NCI-H2081 treated with DMSO at 0.1 percent for 48 hours (cell line): ENCODE measurements around the gene GPX6.
"Not testable (repeated sequence)": the region's sequence is repeated elsewhere in the genome, so short reads cannot be mapped to it uniquely, and the experiment has no call there.

Experiments
- DNase-seq: peaks from one replicate; lab custom pipeline; 2025; lab: John Stamatoyannopoulos, UW

GPX6 gene

GRCh38 chr6:28523241-28523622, 7.6 kb upstream of the GPX6 start:
- DNase-seq, result no peak

DNA sequence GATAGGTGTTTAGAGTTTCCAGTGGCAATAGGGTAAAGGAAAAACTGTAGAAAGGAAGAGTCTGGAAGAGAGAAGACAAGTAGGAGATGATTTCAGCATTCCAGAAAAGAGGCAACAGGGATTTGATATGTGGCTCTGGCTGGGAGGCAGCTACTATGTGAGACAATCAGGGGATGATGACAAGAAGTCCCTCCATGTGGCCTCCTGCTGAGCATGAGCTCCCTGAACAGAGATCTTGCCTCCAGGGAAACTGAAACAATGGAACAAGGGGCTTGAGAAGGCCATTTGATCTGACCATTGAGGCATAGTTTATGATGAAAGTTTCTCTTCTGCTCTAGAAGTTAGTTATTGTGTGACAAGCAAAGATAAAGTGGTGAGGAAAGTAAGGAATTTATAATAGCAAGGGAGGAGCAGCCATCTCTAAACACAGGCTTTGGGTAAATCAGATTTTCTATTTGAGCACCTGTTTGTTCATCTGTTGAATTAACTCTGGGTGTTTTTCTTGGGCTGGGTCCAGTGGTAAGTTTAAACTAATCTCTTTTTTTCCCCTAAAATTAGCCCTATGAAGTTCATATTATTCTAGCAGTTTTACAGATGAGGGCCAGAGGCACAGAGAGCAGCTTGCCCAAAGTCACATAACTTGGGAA, 7.1 kb upstream of the GPX6 start:
- DNase-seq, result no peak

DNA sequence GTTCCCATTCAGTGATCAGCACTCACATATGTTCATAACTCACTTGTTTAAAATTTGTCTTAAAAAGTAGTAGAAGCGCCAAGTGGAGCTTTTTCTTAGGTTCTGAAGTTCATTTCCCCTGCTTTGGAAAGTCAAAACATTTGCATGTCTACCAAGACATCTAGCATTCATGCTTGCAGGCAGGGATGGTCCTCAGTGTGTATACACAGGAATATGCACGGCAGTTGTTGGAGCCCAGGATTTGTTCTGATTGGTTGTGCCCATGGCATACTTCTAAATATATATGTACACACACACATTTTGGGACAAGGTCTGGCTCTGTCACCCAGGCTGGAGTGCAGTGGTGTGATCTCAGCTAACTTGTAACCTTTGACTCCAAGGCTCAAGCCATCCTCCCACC, 2.4 kb upstream of the GPX6 start:
- DNase-seq, result no peak

- DNase-seq, result not testable (repeated sequence)
These were observed 3.2 kb downstream of the GPX6 start for GRCh38 chr6:28512387-28512786.

- no peak for DNase-seq
These were observed 3.8 kb downstream of the GPX6 start for GRCh38 chr6:28511628-28512300.

DNA sequence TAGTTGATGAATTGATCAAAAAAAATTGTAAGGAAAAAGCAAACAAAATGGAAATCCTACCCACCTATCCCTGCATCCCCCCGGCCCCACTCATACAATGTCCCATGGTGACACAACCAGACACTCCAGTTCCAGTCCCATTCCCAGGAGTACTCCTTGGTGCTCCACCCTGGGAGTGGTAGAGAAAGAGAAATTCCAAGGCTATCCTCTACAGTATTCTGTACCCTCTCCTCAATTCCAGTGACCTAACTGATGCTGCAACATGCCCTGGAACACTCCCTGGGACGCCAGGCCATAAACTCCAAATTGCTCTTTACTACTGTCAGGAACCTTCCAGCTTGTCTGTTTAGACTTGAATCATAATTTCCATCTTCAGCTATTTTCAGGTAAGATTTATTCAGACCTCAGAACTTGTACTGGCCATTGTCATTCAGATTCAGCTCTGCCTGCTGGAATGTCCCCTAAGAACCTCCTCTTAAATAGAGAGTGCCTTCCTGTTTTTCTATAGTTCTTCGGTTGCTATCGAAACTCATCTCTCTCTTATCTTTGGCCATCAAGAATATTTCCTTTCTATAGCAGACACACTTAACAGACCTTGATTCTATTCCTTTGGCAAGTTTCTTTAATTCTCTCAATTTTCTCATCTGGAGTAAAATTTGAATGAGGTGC, 8.7 kb downstream of the GPX6 start:
- no peak for DNase-seq

DNA sequence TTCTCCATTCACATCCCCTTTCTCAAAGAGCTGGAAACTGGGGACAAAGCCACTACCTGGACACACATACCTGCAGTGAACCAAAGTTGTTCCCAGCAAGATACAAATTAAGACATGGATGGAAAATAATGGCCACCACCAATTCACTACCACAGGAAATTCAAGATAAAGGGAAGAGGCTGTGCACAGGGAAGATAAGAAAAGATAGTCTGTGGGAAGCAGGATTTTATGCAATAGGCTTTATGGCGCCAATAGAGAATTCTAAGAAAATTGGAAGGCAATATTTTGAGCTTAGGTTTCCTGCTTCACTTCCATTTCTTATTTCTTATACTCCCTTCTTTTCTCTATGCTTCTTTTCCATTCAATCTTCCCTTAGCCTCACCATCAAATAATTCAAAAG, 9.9 kb downstream of the GPX6 start:
- DNase-seq, result no peak

DNA sequence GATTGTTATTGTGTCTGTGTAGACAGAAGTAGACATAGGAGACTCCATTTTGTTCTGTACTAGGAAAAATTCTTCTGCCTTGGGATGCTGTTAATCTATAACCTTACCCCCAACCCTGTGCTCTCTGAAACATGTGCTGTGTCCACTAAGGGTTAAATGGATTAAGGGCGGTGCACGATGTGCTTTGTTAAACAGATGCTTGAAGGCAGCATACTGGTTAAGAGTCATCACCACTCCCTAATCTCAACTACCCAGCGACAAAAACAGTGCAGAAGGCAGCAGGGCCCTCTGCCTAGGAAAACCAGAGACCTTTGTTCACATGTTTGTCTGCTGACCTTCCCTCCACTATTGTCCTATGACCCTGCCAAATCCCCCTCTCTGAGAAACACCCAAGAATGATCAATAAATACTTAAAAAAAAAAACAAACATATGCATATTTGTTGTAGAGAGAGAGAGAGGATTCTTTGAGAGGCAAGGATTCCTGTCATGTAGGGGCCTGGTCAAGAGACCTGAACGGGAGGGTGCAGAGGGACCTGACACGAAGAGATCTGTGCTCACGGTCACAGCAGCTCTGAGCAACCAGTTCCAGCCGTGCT, 12.8 kb downstream of the GPX6 start:
- DNase-seq, result not testable (repeated sequence)

DNA sequence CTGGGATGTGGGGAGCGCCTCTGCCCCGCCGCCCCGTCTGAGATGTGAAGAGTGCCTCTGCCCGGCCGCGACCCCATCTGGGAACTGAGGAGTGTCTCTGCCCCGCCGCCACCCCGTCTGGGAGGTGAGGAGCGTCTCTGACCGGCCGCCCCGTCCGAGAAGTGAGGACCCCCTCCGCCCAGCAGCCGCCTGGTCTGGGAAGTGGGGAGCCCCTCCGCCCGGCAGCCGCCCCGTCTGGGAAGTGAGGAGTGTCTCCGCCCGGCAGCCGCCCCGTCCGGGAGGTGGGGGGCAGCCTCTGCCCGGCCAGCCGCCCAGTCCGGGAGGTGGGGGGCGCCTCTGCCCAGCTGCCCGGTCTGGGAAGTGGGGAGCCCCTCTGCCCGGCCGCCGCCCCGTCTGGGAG, 13.5 kb downstream of the GPX6 start:
- not testable (repeated sequence) for DNase-seq

- DNase-seq, result no peak
These were observed 14.3 kb downstream of the GPX6 start for GRCh38 chr6:28501259-28501658.

DNA sequence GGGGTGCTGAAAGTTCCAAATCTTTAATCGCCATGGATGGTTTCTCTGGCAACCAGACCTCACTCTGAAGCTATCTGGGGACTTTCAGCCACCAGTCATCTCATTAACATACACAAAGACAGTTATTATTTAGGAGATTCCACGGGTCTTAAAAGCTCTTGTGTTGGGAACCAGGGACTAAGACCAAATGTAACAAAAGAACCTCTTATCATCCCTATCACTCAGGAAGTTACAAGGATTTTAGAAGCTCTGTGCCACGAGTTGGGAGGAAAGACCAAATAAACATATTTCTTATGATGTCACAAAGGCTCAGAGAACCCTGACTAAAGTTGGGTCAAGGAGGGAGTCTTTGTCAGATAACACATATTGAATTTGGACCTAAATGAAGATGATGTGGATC, 17.7 kb downstream of the GPX6 start:
- no peak for DNase-seq

- no peak for DNase-seq
These were observed 18.3 kb downstream of the GPX6 start for GRCh38 chr6:28497306-28497705.

DNA sequence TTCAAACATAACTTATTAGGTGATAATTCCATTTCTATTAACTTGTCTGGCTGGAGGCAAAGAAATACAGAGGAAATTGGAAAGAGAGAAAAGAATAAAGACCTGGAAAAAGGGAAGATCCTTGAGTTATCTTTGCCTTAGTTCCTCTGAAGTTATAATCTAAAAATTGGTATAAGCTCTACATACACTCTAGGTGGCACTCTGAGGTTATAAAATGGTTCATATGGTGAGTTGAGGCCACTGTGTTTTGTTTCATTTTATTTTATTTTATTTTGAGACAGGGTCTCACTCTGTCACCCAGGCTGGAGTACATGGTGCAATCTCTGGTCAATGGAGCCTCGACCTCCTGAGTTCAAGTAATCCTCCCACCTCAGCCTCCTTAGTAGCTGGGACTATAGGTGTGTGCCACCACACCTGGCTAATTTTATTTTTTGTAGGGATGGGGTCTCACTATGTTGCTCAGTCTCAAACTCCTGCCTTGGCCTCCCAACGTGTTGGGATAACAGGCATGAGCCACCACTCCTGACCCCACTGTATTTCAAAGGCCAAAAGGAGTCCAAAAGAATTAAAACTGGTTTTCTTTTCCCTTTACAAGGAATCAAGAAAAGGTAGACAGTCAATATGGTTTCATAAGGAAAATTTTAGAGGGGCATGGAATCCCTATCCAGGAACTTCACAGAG, 19.4 kb downstream of the GPX6 start:
- DNase-seq, result no peak

DNA sequence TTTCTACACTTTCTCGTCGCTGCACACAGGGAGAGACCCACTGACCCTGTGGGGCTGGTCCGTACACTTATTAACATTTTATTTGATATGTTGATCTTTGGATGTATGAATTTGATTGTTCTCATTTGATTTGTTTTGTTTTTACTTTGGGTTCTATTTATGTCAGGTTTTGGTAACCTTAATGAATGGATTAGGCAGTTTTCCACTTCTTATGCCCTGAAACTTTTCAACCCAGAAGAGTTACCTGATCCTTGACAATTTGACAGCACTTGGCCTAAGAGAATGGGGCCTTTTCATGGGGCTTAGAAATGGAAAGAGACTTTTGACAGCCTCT, 23.6 kb downstream of the GPX6 start:
- no peak for DNase-seq

DNA sequence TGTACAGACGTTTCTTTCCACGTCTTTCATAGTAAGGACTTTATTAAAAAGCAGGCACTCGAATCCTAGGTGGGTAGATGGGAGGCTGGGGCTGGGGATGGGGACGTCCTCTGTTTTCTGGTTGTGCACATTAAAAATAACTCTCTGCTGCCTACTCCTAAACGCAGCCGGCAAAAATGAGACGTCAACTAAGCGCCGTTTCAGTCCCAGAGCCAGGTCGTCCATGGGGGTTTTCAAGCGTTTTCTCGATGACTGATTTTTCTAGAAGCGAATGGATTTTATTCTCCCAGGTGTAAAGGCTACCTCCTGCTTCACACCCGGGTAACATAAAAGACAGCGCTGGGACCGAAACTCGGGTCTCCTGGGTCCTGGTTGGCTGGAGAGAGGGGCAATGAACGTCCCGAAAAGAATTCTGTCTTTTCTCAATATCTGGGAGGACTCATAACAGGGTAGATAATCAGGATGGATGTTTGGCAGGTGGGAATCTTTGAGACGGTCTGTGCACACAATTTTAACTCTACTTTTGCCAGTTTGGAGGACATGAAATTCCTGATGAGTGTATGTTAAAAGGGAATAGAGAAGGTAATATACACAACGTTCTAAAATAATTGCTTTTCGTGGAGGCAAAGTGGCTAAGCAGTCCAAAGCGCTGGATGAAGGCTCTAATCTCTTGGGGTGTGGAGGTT, 25.2 kb downstream of the GPX6 start:
- no peak for DNase-seq

- DNase-seq, result no peak
These were observed 26.0 kb downstream of the GPX6 start for GRCh38 chr6:28489366-28490204.

GRCh38 chr6:28488916-28489365, 26.7 kb downstream of the GPX6 start:
- no peak for DNase-seq

GRCh38 chr6:28486988-28487742, 28.4 kb downstream of the GPX6 start:
- DNase-seq, result no peak

DNA sequence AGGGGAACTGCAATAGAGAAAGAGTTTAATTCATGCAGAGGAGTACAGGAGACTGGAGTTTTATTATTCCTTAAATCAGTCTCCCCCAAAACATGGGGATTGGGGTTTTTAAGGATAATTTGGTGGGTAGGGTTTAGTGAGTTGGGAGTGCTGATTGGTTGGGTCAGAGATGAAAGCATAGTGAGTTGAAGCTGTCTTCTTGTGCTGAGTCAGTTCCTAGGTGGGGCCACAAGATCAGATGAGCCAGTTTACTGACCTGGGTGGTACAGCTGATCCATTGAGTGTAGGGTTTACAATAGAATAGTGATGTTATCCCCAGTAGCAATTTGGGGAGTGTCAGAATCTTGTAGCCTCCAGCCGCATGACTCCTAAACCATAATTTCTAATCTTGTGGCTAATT, 29.1 kb downstream of the GPX6 start:
- no peak for DNase-seq

GRCh38 chr6:28485482-28485881, 30.1 kb downstream of the GPX6 start:
- no peak for DNase-seq
